ENCODE results near the gene ATP2B3. TPM values are rescaled to one million over a fixed set of nuclear protein-coding genes. Genes with fewer than 3 reads are reported as not detected.

ATP2B3 gene
- 0.07 to 0.18 TPM (median 0.09 TPM) in 5 replicates for total RNA-seq (2022; extraction: Qiagen RNA extraction)

GRCh38 chrX:153517423-153517822, at the start of gene ATP2B3:
Gene ATP2B3 (plus strand): TSS chrX:153517642. CDS start chrX:153536248, 18,606 bp downstream.

GRCh38 chrX:153470411-153471363, 46.8 kb upstream of the ATP2B3 start, which contains the start of gene HAUS7:
Gene HAUS7 (minus strand): TSS chrX:153470576. CDS start chrX:153470557, 19 bp downstream.

GRCh38 chrX:153494541-153495361, 22.7 kb upstream of the ATP2B3 start, which contains the start of gene BGN:
Gene BGN (plus strand): TSS chrX:153494980. CDS start chrX:153504632, 9,652 bp downstream.

GRCh38 chrX:153598541-153599191, 81.2 kb downstream of the ATP2B3 start, which contains the start of gene CCNQ:
Gene CCNQ (minus strand): TSS chrX:153599139. CDS start chrX:153599073, 66 bp downstream.

Other genes starting within 250 kb of the ATP2B3 start
- gene PNMA6F, start 195.9 kb upstream of the ATP2B3 start, total RNA-seq (2022; extraction: Qiagen RNA extraction), result not detected in 5 replicates
- gene ZNF275, start 183.5 kb upstream of the ATP2B3 start, total RNA-seq (2022; extraction: Qiagen RNA extraction), result 4.5 to 6.4 TPM (median 5.1 TPM) in 5 replicates
- 0.02 to 0.07 TPM (median 0.05 TPM) in 3 of 5 replicates, not detected in the others for gene PNMA6E, start 116.3 kb upstream of the ATP2B3 start, total RNA-seq (2022; extraction: Qiagen RNA extraction)
- gene ZFP92, start 106.2 kb upstream of the ATP2B3 start, total RNA-seq (2022; extraction: Qiagen RNA extraction), result 0.47 to 0.59 TPM (median 0.53 TPM) in 5 replicates
- gene TREX2, start 71.6 kb upstream of the ATP2B3 start, total RNA-seq (2022; extraction: Qiagen RNA extraction), result 0.85 to 1.7 TPM (median 1.4 TPM) in 5 replicates
- gene HAUS7, start 47.1 kb upstream of the ATP2B3 start, total RNA-seq (2022; extraction: Qiagen RNA extraction), result 47.9 to 58.0 TPM (median 52.0 TPM) in 5 replicates
- 0.03 TPM in 1 of 5 replicates, not detected in the others for gene BGN, start 22.7 kb upstream of the ATP2B3 start, total RNA-seq (2022; extraction: Qiagen RNA extraction)
- 40.4 to 62.7 TPM (median 61.0 TPM) in 5 replicates for gene CCNQ, start 81.5 kb downstream of the ATP2B3 start, total RNA-seq (2022; extraction: Qiagen RNA extraction)
- 1.3 to 1.7 TPM (median 1.5 TPM) in 5 replicates for gene DUSP9, start 129.6 kb downstream of the ATP2B3 start, total RNA-seq (2022; extraction: Qiagen RNA extraction)
- 0.18 to 0.34 TPM (median 0.21 TPM) in 5 replicates for gene PNCK, start 156.2 kb downstream of the ATP2B3 start, total RNA-seq (2022; extraction: Qiagen RNA extraction)
- gene SLC6A8, start 170.3 kb downstream of the ATP2B3 start, total RNA-seq (2022; extraction: Qiagen RNA extraction), result 11.5 to 14.1 TPM (median 13.2 TPM) in 5 replicates
- gene BCAP31, start 206.7 kb downstream of the ATP2B3 start, total RNA-seq (2022; extraction: Qiagen RNA extraction), result 372 to 463 TPM (median 375 TPM) in 5 replicates
- gene ABCD1, start 207.2 kb downstream of the ATP2B3 start, total RNA-seq (2022; extraction: Qiagen RNA extraction), result 2.6 to 4.2 TPM (median 3.9 TPM) in 5 replicates
- gene PLXNB3, start 246.6 kb downstream of the ATP2B3 start, total RNA-seq (2022; extraction: Qiagen RNA extraction), result 2.4 to 4.5 TPM (median 2.8 TPM) in 5 replicates

Data from A549 treated with AZD2906 at 1 μM for 4 hours (cell line).